ENCODE data around the gene SPATA6L.
"Not testable (repeated sequence)": the region's sequence is repeated elsewhere in the genome, so short reads cannot be mapped to it uniquely, and the experiment has no call there.

SPATA6L gene

DNA sequence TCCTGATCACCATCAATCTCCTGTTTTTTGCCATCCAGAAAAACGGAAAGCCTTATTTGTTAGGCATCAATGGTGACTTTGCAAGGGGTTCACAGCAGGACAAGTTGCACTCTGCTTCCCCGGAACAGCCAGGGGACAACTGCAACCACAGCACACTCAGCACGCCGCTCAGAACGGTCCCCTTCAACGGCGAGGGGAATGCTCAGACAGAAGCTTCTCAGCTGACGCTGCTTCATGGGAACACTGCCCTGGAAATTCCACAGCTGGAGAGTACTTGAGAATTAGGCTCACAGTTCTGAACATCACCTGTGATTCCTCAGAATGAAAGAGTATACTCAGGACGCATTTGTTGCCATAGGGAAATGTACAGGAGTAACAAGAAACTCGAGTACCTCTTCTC is 44.3 kb downstream of the SPATA6L start:
- DNase-seq, result no peak

GRCh38 chr9:4620881-4621555 is 45.3 kb downstream of the SPATA6L start:
- DNase-seq, result no peak

- no peak for DNase-seq
These were observed 46.1 kb downstream of the SPATA6L start for GRCh38 chr9:4620057-4620765.

GRCh38 chr9:4618700-4619099 is 47.6 kb downstream of the SPATA6L start:
- DNase-seq, result no peak

- DNase-seq, result no peak
These were observed 48.5 kb downstream of the SPATA6L start for GRCh38 chr9:4617752-4618151.

DNA sequence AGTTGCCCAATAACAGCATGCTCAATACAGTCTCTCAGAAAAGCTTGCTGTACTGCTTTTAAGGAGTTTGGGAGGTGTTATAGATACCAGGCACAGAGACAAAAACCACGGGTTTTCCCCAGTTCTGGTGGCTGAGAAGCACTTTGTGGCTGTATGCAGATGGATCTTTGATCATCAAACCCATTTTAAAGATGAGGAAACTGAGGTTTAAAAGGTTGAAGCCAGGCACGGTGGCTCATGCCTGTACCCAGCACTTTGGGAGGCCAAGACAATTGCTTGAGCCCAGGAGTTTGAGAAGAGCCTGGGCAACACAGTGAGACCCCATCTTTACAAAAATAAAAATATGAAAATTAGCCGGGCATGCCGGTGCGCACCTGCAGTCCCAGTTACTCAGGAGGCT is 50.5 kb downstream of the SPATA6L start:
- no peak for DNase-seq

DNA sequence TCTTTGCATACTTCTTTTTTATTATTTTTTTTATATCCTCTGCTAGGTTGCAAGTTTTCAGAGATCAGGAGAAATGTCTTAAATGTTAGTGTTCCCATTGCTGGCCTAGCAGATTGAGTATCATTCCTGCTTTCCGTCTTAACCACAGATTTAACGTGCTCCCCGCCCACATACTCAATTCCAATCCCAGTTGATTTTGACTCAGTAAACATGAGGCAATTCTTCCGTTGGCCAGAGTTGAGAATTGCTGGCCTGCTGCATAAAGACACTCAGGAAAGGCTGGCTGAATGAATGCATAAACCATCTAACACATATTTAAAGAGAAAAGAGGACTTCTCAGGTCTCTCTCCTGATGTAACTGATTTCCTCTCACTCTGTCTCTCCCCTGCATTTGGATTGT is 51.0 kb downstream of the SPATA6L start:
- no peak for DNase-seq

DNA sequence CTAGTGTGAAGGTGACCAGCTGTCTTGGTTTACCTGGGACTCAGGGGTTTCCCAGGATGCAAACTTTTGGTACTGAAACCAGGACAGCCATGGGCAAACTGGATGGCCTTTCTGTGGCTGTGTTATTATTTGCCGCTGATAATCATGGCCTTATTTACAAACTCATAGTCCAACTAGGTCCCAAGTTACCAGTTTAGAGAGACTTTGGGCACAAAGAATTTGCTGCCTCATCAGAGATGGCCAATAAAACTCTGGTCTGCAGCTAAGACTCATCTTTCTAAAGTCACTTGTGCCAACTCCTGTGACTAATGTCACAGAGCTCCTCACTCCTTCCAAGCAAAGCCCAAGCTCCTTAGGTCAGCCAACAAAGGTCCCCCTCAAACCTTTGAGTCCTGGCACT is 51.7 kb downstream of the SPATA6L start:
- no peak for DNase-seq

GRCh38 chr9:4606033-4606432 is 60.2 kb downstream of the SPATA6L start:
- DNase-seq, result not testable (repeated sequence)

- DNase-seq, result peak in 1 of 2 experiments; percentile 42
These were observed 61.6 kb downstream of the SPATA6L start for GRCh38 chr9:4604678-4605095.

DNA sequence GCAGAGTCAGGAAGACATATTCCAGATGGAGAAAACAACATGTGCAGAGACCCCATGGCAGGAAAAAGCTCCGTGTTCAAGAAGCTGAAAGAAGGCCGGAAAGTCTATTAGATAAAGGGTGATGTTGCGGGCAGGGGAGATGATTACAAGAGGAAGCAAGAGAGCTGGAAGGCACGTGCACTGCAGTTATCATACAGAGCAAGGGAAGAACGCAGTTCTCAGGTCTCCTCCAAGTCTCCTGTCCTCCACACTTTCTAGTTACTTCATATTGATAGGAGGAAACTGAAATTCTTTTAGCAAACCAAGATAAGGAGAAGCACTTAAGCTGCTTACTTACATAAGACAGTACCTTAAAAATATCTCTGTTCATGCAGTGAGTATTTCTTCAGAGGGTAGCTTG is 62.5 kb downstream of the SPATA6L start:
- no peak for DNase-seq

- no peak for DNase-seq
These were observed 65.9 kb downstream of the SPATA6L start for GRCh38 chr9:4600368-4600767.

- DNase-seq, result no peak
These were observed 69.9 kb downstream of the SPATA6L start for GRCh38 chr9:4596165-4596922.

DNA sequence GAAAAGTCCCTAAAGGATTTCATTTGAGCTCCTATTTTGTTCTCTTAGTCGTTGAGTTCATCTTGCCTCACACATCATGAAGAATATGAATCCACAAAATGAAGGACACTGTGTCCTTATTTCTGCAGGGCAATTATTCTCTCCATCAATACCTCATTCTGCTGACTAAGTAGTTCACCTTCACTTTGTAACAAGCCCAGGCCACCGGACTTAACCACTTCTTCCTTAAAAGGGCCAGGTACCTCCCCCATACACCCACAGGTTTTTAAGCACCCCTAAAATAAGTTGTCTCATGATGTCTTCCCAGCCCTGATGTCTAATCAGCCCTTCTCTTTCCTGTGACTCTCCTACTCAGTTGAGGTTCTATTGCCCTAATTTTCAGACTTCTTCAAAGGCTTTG is 71.3 kb downstream of the SPATA6L start:
- DNase-seq, result no peak

GRCh38 chr9:4594545-4594944 is 71.7 kb downstream of the SPATA6L start:
- no peak for DNase-seq

- no peak for DNase-seq
These were observed 73.4 kb downstream of the SPATA6L start for GRCh38 chr9:4592886-4593285.

DNA sequence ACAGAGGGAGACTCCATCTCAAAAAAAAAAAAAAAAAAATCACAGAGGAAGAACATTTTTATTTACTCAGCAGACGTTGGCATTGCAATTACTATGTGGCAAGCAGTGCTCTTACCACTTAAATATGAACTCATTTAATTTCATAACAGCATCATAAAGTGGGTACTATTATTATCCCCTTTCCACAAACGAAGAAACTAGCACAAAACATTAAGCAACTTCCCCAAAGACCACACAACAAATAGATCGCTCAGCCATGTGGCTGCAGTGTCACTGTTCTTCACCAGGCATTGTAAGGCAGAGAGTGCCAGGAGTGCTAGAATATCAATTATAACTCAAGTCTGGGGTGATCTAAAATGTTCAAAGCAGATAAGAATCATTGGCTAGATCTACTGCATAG is 74.0 kb downstream of the SPATA6L start:
- DNase-seq, result no peak

GRCh38 chr9:4591123-4591500 is 75.2 kb downstream of the SPATA6L start:
- DNase-seq, result no peak

GRCh38 chr9:4590430-4591122 is 75.7 kb downstream of the SPATA6L start:
- no peak for DNase-seq

GRCh38 chr9:4588721-4589120 is 77.6 kb downstream of the SPATA6L start:
- no peak for DNase-seq

- DNase-seq, result no peak
These were observed 81.1 kb downstream of the SPATA6L start for GRCh38 chr9:4585135-4585534.

DNA sequence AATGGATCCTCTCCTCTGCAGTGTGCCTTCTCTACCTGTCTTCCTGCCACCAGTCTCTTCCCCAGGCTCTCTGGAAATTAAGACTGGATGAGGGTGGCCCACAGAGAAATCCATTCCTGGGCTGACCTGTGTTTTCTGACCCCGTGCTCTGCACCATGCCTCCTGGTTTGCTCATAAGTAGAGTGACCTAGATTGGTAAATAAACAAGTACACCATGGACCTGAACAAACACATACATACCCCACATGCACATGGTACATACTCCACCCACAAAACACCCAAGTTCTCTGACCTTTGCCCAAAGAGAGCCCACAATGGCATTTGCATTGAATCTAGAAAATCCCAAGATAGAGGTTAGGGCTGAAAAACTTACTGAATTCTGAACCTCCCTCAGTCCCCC is 81.6 kb downstream of the SPATA6L start:
- no peak for DNase-seq

- DNase-seq, result no peak
These were observed 83.3 kb downstream of the SPATA6L start for GRCh38 chr9:4583001-4583400.
